H1 (cell line): ENCODE results near the gene LPP. TPM values are rescaled to one million over a fixed set of nuclear protein-coding genes. Genes with fewer than 3 reads are reported as not detected.

ENCODE experiments used
- CTBP2 ChIP-seq: IDR thresholded peaks from 2 replicates; pipeline ENCODE4 v1.7.0; 2011; ENCODE audit warnings: borderline replicate concordance, mild to moderate bottlenecking, moderate library complexity, mixed read lengths, low read length; ENCODE audit not compliant: insufficient read depth, insufficient read length
- RNF2 ChIP-seq: fragments of 200-900, 300-1000 bp; sonication (generic); IDR thresholded peaks from 2 replicates; pipeline ENCODE4 v1.7.1; 2016; ENCODE audit warnings: borderline replicate concordance, low read depth, mild to moderate bottlenecking, antibody characterized with exemption, low read length; ENCODE audit not compliant: poor library complexity, severe bottlenecking; ENCODE audit errors: missing control alignments
- TAF1 ChIP-seq: IDR thresholded peaks from 2 replicates; pipeline ENCODE4 v1.6.1; 2011; ENCODE audit warnings: mild to moderate bottlenecking, low read depth, low read length
- TCF12 ChIP-seq: IDR thresholded peaks from 2 replicates; pipeline ENCODE4 v1.6.1; 2011; ENCODE audit warnings: low read depth, mild to moderate bottlenecking, low read length
- polyA plus RNA-seq, 7 experiments: library from polyadenylated mRNA; depleted of rRNA in 3 of 7; stranded (reverse) in 5 of 7; unstranded in 2 of 7; fragments of >200 nt in 5 of 7; fragments of 200-250 nt in 2 of 7; gene quantifications; 1 replicate in 5 of 7; 2 replicates in 1 of 7; 4 replicates in 1 of 7; pipeline versions ENCODE4 v1.2.1 to v1.2.3, GENCODE V29; 2011 to 2013; ENCODE audit warnings: missing spikeins in 2 of 7, mixed read lengths in 2 of 7
- total RNA-seq: library from RNA; stranded (reverse); fragmentation: NEBNext Ultra II Directional; extraction: Animal tissue kit (Norgen Biotek cat#: 25700); gene quantifications from 2 replicates; pipeline ENCODE4 v1.2.1, GENCODE V29; 2021
- TF ChIP-seq, protein P1 (sequence below): fragments of 300-600 bp; sonication (generic); IDR thresholded peaks from 2 replicates; pipeline ENCODE4 v1.7.1; 2012; ENCODE audit warnings: low read length, moderate library complexity, mild to moderate bottlenecking, inconsistent platforms; ENCODE audit not compliant: insufficient replicate concordance
- TF ChIP-seq, protein P2 (sequence below): IDR thresholded peaks from 2 replicates; pipeline ENCODE4 v1.6.1; 2012; ENCODE audit warnings: low read length, inconsistent platforms

LPP gene
- total and polyA plus RNA-seq, 2 of the 8 experiments (the other 6 are each of a cell fraction or from before 2014, with no cell fraction given): 10.0 to 53.3 TPM

DNA sequence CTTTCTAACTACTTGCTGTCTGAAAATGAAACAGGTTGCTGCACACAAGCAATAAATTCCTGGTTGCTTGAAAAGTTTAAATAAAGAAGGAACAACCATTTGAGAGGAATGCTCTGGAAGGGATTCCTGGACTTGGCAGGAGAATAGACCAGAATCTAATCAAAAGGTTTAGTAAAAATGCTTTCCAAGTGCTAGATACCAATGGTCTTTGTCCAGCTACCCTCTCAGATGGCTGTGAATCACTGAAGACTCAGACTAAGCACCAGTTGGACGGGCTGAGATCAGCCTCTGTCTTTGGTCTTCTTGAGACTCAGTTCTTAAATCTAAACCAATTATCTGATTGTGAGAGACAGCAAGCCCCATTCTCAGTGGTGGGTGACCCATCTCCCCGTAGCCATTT, 27.7 kb upstream of the LPP start (continued):
- TF ChIP-seq, protein P1, sequence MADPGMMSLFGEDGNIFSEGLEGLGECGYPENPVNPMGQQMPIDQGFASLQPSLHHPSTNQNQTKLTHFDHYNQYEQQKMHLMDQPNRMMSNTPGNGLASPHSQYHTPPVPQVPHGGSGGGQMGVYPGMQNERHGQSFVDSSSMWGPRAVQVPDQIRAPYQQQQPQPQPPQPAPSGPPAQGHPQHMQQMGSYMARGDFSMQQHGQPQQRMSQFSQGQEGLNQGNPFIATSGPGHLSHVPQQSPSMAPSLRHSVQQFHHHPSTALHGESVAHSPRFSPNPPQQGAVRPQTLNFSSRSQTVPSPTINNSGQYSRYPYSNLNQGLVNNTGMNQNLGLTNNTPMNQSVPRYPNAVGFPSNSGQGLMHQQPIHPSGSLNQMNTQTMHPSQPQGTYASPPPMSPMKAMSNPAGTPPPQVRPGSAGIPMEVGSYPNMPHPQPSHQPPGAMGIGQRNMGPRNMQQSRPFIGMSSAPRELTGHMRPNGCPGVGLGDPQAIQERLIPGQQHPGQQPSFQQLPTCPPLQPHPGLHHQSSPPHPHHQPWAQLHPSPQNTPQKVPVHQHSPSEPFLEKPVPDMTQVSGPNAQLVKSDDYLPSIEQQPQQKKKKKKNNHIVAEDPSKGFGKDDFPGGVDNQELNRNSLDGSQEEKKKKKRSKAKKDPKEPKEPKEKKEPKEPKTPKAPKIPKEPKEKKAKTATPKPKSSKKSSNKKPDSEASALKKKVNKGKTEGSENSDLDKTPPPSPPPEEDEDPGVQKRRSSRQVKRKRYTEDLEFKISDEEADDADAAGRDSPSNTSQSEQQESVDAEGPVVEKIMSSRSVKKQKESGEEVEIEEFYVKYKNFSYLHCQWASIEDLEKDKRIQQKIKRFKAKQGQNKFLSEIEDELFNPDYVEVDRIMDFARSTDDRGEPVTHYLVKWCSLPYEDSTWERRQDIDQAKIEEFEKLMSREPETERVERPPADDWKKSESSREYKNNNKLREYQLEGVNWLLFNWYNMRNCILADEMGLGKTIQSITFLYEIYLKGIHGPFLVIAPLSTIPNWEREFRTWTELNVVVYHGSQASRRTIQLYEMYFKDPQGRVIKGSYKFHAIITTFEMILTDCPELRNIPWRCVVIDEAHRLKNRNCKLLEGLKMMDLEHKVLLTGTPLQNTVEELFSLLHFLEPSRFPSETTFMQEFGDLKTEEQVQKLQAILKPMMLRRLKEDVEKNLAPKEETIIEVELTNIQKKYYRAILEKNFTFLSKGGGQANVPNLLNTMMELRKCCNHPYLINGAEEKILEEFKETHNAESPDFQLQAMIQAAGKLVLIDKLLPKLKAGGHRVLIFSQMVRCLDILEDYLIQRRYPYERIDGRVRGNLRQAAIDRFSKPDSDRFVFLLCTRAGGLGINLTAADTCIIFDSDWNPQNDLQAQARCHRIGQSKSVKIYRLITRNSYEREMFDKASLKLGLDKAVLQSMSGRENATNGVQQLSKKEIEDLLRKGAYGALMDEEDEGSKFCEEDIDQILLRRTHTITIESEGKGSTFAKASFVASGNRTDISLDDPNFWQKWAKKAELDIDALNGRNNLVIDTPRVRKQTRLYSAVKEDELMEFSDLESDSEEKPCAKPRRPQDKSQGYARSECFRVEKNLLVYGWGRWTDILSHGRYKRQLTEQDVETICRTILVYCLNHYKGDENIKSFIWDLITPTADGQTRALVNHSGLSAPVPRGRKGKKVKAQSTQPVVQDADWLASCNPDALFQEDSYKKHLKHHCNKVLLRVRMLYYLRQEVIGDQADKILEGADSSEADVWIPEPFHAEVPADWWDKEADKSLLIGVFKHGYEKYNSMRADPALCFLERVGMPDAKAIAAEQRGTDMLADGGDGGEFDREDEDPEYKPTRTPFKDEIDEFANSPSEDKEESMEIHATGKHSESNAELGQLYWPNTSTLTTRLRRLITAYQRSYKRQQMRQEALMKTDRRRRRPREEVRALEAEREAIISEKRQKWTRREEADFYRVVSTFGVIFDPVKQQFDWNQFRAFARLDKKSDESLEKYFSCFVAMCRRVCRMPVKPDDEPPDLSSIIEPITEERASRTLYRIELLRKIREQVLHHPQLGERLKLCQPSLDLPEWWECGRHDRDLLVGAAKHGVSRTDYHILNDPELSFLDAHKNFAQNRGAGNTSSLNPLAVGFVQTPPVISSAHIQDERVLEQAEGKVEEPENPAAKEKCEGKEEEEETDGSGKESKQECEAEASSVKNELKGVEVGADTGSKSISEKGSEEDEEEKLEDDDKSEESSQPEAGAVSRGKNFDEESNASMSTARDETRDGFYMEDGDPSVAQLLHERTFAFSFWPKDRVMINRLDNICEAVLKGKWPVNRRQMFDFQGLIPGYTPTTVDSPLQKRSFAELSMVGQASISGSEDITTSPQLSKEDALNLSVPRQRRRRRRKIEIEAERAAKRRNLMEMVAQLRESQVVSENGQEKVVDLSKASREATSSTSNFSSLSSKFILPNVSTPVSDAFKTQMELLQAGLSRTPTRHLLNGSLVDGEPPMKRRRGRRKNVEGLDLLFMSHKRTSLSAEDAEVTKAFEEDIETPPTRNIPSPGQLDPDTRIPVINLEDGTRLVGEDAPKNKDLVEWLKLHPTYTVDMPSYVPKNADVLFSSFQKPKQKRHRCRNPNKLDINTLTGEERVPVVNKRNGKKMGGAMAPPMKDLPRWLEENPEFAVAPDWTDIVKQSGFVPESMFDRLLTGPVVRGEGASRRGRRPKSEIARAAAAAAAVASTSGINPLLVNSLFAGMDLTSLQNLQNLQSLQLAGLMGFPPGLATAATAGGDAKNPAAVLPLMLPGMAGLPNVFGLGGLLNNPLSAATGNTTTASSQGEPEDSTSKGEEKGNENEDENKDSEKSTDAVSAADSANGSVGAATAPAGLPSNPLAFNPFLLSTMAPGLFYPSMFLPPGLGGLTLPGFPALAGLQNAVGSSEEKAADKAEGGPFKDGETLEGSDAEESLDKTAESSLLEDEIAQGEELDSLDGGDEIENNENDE: no peak
- TF ChIP-seq TAF1 (no peak), CTBP2 (no peak), RNF2 (no peak), TCF12 (no peak)
- TF ChIP-seq, protein P2, sequence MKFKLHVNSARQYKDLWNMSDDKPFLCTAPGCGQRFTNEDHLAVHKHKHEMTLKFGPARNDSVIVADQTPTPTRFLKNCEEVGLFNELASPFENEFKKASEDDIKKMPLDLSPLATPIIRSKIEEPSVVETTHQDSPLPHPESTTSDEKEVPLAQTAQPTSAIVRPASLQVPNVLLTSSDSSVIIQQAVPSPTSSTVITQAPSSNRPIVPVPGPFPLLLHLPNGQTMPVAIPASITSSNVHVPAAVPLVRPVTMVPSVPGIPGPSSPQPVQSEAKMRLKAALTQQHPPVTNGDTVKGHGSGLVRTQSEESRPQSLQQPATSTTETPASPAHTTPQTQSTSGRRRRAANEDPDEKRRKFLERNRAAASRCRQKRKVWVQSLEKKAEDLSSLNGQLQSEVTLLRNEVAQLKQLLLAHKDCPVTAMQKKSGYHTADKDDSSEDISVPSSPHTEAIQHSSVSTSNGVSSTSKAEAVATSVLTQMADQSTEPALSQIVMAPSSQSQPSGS: no peak
